Stimulated activated CD8-positive, alpha-beta memory T cell treated with anti-CD3 and anti-CD28 coated beads, Interleukin-4, amount 100 ng/mL, for 1 hour (primary cell): ENCODE results near the gene TSFM.

ENCODE experiments used
- DNase-seq, 2 donors: peaks; one replicate each; pipeline ENCODE4 v3.0.0-alpha.2; 2020; ENCODE audit warnings: low read depth in 2 of 2, low spot score in 1 of 2

TSFM gene

GRCh38 chr12:57782608-57783465, at the start of gene TSFM:
TSS of gene TSFM (plus strand) at chr12:57782787. CDS start at chr12:57782802, 15 bp downstream.
- peak; percentile 96 to 98 for DNase-seq

- DNase-seq, result no peak
Measured at GRCh38 chr12:57733928-57734327, 48.7 kb upstream of the TSFM start.

GRCh38 chr12:57734591-57734990, 48.0 kb upstream of the TSFM start:
- DNase-seq, result no peak

- DNase-seq, result no peak
Measured at GRCh38 chr12:57735198-57735855, 47.3 kb upstream of the TSFM start.

GRCh38 chr12:57735952-57736740, 46.4 kb upstream of the TSFM start:
- no peak for DNase-seq

DNA sequence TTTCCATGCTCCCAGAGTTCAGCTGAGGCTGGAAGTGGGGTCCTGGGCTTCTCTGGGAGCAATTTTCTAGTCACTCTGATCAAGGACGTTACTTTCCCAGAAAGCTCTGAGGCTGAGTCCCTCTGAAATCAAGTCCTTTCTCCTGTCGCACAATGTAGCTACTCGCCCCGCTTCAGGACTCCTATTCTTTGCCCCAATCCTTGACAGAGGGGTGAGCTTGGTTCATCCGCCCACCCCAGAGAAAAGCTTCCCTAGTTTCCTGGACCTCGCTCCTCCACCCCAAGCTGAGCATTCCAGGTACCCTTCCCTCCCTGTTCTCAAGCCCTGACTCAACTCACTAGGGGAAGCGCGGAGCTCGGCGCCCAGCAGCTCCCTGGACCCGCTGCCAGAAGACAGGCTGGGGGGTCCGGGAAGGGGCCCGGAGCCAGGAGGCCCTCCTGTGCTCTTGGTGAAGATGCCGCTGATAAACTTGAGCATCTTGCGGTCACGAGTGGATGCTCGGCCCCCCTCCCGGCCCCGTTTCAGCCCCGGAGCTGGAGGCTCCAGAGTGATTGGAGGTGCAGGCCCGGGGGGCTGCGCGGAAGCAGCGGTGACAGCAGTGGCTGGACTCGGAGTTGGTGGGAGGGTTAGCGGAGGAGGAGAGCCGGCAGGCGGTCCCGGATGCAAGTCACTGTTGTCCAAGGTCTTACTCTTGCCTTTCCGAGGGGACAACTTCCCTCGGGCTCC, 45.7 kb upstream of the TSFM start:
- no peak for DNase-seq

DNA sequence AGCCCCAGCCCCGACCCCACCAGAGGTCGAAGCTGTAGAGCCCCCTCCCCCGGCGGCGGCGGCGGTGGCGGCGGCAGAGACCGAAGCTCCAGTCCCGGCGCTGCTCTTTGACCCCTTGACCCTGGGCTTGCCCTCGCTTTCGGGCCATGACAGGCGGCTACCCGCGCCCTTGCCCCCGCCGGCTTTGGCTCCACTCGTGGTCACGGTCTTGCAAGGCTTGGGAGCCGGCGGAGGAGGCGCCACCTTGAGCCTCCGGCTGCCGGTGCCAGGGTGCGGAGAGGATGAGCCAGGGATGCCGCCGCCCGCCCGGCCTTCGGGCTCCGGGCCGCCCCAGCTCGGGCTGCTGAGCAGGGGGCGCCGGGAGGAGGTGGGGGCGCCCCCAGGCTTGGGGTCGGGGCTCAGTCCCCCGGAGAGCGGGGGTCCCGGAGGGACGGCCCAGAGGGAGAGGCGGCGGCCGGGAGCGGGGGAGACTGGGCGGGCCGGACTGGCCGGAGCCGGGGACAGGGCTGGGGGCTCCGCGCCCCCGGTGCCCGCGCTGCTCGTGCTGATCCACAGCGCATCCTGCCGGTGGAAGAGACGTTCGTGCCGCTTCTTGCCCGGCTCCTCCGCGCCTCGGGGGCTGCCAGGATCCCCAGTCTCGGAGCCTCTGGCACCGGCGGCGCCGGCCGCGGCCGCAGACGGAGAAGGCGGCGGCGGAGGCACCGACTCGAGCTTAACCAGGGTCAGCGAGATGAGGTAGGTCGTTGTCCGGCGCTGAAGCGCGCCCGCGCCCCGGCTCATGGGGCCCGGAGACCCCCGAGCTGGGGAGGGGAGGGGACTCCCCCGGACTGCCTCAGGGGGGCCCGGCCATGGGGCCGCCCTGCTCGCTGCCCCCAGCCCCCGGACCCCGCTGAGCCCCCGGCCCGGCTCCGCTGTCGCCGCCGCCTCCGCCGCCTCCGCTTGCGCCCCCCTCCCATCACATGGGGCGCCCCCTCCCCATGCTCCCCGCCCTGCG, 44.8 kb upstream of the TSFM start:
- DNase-seq, result no peak

DNA sequence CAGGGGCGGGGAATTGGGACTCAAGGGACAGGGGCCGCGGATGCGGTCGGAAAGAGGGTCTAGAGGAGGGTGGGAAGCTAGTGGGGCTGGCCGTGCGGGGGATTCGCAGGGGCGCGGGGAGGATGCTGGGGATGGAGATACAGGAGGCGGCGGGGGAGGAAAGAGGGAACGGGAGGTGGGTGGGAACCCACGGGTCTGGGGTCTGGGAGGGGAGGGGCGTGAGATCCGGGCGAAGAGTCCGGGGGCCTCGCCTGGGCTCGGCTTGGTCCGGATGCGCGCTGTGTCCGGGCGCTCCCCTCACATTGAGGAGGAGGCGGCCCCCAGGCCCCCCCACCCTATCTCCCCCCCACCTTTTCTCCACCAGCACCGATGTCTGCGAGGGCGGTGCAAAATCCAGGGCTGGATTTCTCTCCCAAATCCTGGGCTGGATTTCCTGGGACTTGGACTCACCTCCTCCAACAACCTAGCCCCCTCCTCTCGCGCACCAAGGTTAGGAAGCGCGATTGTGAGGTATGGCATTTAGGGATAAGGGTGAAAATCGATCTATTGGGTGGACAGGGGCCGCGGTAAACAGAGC, 43.8 kb upstream of the TSFM start, which contains the start of gene AGAP2:
TSS of gene AGAP2 (minus strand) at position 82 of the 577 bp plus-strand sequence. CDS start 496 bp downstream, outside the sequence.
- DNase-seq, result no peak

DNA sequence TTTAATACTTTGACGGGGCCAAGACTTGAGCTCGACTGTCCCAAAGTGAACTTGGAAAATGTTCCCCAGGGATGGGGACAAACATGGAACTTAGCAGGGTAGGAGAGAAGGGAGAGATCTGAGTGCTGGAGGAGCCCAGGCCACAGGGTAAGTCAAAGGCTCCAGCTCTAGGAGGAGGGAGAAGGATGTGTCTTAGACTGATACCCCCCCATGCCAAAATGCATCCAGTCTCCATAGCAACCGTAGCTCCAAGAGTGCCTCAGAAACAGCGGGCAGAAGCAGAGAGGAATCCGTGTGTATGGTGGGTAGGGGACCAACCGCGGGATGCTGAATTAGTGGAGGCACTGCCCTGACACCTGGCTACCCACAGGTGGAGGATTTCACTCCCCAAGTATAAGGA, 43.2 kb upstream of the TSFM start:
- no peak for DNase-seq

GRCh38 chr12:57739914-57740538, 42.6 kb upstream of the TSFM start:
- no peak for DNase-seq

DNA sequence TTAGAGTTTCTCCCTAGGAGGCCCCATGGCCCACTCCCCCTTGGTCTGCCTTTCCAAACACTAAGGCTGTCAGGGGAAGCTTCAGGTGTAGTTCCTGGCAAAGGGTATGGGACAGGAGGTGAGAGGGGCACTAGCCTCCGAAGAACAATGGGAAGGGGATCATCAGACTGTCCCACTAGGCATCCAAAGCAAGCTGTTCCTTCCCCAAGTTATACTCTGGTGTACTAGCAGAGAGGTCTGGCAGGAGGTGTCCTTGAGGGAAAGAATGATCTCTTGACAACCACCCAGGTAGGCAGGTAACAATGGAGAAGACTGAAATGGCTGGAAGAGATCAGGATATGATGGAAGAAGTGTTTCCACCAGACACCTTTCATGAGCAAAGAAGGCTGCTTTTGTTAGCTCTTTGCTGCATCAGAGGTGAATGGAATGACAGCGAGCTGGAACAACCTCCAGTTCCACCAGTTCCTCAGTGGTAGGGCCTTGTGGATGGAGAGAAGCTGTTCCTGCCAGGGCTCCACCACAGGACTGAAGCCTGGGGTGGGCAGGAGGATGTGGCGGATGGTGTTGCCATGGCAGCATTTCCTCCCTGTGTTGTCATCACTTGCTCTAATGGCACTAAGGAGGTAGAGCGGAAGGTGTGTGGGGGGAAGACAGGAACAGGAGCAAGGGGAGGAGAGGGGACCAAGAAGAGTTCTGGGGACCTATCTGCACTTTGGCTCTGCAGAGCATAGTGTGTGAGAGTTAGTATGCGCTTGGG, 41.8 kb upstream of the TSFM start:
- DNase-seq, result peak; percentile 46 to 68

- no peak for DNase-seq
Measured at GRCh38 chr12:57741413-57741789, 41.2 kb upstream of the TSFM start.

DNA sequence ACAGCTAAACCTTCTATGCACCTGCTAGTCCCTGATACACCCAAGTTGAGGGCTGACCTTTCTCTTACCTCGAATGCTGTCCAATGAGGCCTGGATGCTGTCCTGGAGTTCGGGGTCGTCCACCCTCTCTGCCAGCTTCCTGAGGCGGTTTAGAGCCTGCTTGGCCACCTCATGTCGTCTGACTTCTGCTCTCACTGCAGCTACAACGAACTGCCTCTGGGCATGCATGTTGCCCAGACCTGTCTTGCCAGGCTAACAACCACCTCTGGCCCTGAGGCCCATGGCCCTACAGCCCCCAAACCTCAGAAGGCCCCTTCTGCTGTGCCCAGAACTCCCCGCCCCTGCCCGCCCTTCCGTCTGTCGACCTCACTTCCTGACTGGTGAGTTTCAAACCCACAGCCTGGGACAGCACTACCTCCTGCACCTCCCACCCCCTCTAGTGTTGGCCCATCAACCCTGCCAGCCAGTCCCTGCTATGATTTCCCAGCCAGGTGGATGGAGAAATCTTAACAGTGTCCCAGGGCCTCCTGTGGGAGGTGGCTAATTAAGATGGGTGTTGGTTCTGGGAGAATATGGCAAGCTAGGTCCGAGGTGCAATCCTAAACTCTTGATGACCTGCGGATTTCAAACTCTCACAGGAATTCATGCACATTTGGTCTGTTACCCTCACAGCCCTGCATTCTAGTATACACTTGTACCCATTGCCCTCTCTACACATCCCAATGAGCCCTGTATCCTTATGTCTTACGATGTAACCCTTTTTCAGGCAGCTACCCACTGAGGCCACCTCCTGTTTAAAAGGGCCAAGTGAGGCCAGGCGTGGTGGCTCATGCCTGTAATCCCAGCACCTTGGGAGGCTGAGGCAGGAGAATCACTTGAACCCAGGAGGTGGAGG, 40.5 kb upstream of the TSFM start:
- DNase-seq, result peak; percentile 50 to 66

GRCh38 chr12:57743769-57744168, 38.8 kb upstream of the TSFM start:
- no peak for DNase-seq

DNA sequence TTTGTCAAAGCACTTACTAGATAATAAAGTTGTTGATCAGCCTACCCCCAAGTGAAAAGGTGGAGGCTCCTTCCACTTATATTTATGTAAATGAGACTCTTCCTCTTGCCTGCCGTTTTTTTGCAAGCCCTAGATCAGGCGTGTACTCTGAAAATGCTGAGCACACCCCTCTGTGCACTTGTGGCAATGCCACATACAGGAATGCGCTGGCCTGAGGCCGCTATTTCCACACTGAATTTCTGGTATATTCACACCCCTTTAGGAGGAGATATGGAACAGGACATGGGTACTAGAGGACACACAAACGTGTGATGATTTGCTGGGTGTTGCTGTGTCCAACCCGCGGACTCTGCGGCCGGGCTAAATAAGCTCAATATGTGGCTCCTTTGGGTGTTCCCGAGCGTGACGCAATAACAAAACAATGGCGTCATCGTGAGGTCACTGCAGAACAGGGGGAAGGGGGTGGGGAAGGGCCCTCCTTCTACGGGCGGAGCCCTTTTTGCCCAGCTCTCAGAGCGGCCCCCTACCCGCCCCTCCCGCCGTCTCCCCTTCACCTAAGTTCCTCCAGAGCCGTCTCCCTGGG, 38.3 kb upstream of the TSFM start:
- peak in 1 of 2 donors; percentile 49 for DNase-seq

- DNase-seq, result peak; percentile 78 to 89
Measured at GRCh38 chr12:57744777-57745484, 37.7 kb upstream of the TSFM start, which contains the start of gene TSPAN31. TSS of gene TSPAN31 (plus strand) at chr12:57745039. CDS start at chr12:57745155, 116 bp downstream.
